G401 (cell line): ENCODE data around the gene KCNIP1. TPM values are rescaled to one million over a fixed set of nuclear protein-coding genes. Genes with fewer than 3 reads are reported as not detected.

Experiments
- DNase-seq: peaks from one replicate; pipeline ENCODE4 v3.0.0-alpha.2; 2015; ENCODE audit warnings: low spot score
- in situ Hi-C: cut with HindIII; loops from 2 replicates; pipeline ENCODE4 v1.10.0; 2016; ENCODE audit warnings: low sequenced_read_pairs, mixed read lengths
- total RNA-seq: library from RNA; depleted of rRNA; stranded (reverse); fragments of >200 nt; shearing (Covaris generic); gene quantifications from 2 replicates; pipeline ENCODE4 v1.2.3, GENCODE V29; 2014

Gene KCNIP1
- total RNA-seq, 1 experiment from 2014 or later = not detected

DNA sequence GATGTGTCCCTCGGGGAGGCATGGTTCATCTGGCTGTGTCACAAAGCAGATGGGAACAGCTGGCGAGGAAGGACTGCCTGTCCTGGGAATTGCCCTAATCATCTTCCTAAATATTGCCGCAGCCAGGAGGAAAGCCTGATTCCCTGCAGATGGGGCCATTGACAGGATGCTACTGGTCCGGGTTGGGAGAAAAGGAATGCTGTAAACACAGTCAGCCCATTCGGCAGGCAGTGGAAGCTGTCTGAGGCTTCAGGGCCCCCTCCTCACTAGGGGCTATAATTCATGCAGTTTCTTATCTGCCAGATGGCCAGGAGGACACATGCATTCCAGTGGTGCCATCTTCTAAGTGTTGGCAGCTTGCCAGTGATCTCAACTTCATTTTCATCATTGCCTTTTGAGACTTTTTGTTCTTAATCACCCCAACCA, 110.3 kb downstream of the KCNIP1 start:
- in situ Hi-C loops = no loop called here
- DNase-seq = no peak

DNA sequence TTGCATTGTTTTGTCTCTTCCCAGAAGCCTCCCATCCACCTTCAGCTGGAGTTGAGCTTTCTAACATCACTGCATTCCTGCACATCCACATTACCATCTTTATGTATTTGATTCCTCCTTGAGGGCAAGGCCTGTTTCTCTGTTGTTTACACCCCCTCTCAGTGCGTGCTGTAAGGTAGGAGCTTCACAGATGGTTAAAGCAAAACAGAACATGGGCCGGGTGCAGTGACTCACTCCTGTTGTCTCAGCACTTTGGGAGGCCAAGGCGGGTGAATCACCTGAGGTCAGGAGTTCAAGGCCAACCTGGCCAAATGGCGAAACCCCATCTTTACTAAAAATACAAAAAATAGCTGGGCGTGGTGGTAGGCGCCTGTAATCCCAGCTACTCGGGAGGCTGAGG, 110.9 kb downstream of the KCNIP1 start:
- in situ Hi-C loops = no loop called here
- DNase-seq = no peak

DNA sequence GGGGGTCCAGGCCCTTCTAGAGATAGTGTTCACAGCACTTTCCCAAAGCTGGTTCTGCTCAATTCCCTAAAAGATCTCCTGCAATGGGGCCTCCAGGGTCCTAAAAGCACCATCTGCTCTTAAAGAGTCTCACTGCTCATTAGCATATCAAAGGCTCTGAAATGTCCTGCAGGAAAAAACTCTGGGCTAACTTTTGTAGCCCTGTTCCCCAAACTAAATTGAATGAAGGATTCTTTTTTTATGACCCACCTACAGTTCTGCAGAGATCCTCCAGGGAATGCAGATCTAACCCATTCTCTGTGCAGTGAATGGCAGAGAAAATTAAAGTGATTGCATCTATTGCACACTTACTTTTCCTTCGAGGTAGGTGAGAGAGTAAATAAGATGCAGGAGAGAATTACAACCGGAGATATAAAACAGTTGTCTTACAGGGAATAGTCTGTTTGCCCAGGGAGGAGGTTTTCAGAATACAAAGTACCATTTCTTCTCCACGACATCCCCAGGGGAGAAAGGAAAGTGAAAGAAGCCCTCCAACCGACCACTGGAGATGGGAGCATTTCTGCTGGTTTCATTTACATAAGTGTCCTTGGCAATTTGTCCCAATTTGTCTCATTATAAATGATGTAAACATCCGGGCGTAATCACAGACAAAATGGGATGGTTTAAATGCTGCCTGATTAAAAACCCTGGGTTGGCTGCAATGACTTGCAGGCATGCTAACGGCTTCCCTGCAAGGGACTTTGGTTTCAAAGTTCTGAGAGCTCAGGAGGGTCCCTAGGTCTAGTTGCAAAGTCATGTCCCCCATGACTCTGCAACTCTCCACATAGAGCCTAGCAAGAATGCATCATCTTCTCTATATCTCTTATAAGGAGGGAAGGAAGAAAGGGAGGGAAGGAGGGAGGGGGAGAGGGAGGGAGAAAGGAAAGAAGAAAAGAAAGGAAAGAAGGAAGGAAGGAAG, 114.0 kb downstream of the KCNIP1 start:
- no peak for DNase-seq
- in situ Hi-C loops = no loop called here

DNA sequence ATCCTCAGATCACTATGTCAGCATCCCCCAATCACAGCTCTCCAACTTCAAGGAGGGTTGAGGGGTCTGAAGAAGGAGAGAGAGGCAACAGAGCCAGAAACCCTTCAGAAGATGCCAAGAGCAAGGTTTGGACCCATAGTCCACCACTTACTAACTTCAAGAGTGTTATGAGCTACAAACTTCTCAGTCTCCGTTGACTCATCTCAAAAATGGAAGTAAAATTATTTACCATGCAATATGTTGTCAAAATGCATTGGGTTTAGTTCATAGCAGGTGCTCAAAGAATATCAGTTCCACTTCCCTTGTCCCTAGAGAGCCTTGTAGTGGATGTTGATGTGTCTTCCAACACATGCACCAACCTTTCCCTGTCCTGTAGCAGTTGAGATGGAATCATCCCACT, 116.0 kb downstream of the KCNIP1 start:
- DNase-seq = no peak
- in situ Hi-C loops = no loop called here

DNA sequence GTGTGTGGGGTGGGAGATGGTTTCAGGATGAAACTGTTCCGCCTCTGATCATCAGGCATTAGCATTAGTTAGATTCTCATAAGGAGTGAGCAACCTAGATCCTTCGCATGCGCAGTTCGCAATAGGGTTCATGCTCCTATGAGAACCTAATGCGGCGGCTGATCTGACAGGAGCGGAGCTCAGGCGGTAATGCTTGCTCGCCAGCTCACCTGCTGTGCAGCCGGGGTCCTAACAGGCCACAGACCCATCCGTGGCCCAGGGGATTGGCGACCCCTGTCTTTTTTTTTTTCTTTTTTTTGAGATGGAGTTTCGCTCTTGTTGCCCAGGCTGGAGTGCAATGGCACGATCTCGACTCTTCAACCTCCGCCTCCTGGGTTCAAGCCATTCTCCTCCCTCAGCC, 119.1 kb downstream of the KCNIP1 start:
- no peak for DNase-seq
- in situ Hi-C loops = no loop called here

DNA sequence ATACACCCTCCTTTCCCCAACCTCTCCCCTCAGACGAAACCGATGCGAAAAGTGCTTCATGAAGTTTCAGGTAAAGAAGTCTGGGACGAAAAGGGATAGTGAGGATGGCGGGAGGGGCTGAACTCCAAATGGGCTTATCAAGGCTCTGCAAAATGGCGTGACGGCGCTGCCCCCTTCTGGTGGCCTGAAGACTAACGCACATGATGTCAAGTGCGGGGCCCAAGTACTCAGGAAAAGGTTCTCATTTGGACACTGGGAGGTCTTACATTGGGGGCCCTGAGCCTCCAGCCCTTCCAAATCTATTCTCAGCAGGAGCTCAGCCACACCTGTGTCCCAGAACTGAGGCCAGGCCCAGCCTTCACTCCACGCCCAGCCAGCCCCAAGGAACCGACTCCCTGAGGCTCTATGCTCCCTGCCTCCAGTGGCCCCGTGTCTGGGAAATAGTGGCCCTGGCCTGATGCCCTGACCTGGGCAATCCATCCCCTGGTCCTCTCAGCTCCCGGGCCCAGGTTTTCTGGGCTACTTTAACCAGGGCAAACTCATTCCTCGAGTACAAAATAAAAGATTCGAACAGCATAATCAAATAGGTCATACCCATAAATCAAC, 119.9 kb downstream of the KCNIP1 start:
- peak; percentile 41 for DNase-seq
- in situ Hi-C loops = no loop called here

DNA sequence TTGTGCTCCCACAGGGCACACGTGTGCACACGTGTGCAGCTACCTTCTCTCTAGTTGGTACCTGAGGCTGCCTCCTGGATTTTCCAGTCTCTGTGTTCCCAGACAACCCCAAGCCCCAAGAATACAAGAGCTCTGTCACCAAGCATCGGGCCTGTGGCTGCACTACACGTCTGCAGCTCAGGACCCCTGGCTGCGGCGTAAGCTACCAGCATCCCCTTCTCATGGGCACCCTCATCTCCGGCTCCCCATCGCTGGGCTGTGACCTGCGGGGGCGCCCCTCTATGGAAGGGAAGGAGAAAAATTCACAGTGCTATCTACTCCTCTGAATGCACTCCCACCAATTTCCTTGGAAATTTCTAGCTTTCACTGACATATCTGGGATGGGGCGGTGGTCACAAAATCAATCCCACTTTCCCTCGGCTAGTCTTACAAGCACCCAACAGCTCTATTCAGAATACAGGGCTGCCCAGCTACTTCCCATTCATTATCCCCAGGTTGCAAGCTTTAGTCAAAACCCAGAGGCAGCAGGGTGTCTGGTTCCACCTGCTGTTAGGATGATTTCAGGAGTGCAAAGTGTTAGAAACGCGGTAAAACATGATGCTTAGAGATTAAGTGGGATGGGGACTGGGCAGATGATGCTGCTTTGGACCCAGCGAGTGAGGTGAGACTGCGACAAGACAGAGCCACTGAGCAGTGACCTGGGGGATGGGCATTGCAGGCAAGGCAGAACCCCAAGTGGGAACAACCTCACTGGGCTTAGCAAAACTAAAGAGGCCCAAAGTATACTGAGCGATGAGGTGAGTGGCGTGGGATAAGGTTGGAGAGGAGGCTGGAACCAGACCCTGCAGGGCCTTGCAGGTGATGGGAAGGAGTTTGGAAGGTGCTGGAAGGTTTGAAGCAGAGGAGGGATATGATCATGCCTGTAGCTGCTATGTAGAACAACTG, 121.7 kb downstream of the KCNIP1 start:
- no peak for DNase-seq
- in situ Hi-C loops = no loop called here

DNA sequence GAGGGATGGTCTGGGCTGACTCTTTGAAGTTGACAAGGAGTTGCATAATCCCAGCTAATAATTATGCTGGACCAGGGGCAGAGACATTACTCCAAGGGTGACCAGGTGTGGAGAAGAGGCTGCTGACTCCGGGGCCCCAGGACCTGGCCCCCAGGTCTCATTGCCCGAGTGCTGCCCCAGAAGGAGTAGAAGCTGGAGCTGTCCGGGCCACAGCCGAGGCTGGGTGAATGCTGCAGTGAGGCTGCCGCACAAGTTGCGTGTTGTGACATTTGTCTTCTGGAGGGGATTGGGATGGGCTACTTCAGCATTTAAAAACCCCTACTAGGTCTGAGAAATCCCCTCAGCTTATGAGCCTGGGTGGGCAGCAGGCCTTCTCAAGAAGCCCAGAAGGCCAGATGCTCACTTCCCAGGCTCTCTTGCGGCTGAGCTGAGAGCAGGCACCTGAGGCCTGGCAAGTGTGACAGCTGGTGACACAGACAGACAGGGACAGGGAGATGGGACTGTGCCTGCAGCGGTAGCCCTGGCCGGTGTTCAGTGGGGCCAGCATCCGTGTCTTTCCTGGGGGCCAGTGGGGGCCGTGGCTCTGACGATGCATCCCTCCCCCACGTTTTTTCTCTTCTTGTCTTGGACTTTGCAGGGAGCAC, 122.8 kb downstream of the KCNIP1 start:
- in situ Hi-C loops = no loop called here

DNA sequence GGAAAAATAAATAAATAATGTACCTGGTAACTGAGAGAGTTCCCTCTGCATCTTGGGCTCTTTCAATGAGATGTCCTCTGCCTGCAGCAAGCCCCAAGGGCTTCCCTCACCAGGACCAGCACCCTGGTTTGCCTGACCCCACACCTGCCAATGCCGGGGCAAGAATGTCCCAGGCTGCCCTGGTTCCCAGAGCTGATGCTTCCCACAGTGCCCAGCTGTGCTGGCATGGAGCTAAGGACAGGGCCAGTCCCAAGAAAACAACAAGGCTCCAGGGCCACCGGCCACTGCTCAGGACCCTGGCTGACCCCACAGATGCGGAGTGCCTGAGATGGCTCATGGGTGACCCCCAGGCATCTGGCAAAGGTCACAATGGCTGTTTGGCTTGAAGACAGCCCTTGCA, 123.5 kb downstream of the KCNIP1 start:
- no peak for DNase-seq
- in situ Hi-C loops = no loop called here

More for the DNA sequence above, 122.8 kb downstream of the KCNIP1 start:
- no peak for DNase-seq

DNA sequence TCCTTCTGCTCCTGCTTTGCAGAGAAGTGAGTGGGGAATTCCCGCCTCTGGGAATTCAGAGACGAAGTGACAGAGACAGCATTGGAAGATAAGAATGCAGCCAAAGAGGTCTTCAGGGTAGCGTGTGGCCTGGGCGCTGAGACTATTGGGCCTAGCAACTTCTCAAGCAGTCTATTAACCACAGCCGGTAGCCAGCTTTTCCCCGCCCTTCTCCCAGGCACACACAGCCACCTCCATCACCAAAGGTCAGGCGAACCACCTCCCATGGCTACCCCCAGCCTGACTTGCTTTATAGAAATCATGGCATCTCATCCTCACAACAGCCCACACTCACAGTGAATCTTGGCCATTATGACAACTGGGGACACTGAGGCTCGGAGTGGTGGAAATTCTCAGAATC, 124.2 kb downstream of the KCNIP1 start:
- in situ Hi-C loops = no loop called here
- DNase-seq = no peak

DNA sequence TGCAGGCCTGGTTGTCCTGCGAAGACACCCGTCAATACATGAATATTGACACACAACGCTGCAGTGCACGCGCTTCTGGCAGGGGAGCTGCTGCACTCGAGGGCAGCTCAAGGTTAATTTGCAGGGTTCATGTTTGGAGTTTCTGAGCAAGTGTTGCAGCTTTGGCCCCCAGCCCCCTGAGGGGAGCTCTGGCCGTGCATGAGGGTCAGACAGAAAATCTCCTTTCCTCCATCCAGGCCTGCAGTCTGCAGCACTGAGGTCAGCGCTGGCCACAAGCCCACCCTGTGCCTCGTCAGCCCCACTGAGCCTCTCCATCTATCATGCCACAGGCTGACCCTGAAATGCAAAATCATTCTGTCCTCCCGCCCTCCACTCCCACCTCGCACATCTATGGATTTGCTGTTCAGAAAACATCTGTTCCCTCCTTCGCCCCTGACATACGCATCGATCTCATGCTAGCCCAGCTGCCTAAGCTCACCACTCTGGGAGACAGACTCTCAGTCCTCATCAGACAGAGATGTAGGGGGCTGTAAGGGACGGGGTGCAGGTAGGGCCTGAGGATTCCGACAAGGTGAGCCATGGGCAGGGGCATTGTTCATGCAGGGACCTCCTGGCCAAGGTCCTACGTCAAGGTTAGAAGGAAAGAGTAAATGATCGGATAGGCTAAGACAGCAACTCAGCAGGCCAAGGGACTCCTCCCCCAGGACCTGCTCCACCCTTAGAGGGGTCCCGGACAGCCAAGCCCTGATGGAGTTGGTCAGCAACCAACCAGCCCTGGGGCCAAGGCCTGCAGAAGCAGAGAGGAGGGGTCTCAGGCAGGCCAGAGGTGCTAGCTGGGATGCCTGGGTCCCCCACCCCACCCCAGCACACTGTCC, 125.1 kb downstream of the KCNIP1 start:
- DNase-seq = no peak
- in situ Hi-C loops = no loop called here

DNA sequence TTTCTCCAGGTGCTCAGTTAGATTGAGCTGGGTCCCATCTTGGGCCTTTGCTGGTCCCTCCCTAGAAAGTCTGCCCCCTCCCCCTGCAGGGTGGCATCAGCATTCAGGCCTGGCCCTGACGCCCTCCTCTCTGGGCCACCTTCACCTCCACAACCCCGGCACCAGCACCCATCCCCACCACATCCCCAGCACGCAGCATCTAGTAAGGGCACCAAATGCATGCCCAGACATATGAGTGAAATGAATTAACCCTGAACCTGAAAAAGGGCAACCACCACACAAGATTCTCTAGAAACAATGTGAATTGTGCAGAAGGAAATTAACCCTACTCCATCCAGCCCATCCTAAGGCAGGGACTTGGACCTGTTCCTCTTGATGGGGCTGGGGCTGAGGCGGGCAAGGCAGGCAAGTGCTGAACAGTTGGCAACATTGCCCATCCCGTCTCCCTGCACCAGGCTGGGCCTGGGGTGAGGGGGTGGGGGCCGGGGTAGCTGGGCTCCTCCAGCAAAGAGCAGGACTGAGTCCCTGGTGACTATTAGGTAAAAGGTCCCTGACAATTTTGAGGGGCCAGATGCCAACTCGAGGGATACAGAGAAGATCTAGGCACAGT, 125.9 kb downstream of the KCNIP1 start:
- no peak for DNase-seq
- in situ Hi-C loops = no loop called here

DNA sequence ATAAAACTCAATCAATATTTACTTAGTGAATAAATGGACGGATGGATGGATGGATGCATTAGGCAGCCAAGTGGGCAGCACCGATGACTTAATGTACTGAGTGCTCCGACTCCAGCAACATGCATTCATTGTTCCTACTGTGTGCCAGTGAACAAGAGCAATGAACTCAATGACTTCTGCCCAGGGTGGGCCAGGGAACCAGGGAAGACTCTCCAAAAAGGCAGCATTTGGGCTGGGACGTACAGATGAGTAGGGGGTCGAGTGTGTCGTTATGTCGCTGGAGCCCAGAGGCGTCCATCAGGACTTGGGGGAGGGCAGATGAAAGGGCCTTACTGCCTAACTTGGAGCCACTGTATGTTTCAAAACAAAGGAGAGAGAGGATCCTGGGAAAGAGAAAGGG, 126.4 kb downstream of the KCNIP1 start:
- in situ Hi-C loops = no loop called here
- DNase-seq = no peak

DNA sequence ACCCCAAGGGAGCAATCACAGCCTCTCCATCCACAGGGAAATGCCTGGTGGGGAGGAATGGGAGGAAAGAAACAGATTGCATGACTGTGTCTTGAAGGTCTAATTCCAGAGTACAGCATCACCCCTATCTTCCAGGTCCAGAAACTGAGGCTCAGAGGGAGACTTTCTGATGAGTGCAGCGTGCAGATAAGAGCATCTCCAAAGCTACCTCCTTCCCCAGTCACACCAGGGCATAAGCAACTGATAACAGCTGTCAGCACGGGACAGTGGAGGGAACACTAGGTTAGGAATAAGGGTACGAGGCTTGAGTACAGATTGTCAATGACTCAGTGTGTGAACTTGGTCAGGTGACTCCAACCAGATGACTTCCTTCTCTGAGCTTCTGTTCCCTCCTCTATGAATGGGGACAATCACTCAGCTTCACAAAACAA, 126.9 kb downstream of the KCNIP1 start:
- no peak for DNase-seq
- in situ Hi-C loops = no loop called here

DNA sequence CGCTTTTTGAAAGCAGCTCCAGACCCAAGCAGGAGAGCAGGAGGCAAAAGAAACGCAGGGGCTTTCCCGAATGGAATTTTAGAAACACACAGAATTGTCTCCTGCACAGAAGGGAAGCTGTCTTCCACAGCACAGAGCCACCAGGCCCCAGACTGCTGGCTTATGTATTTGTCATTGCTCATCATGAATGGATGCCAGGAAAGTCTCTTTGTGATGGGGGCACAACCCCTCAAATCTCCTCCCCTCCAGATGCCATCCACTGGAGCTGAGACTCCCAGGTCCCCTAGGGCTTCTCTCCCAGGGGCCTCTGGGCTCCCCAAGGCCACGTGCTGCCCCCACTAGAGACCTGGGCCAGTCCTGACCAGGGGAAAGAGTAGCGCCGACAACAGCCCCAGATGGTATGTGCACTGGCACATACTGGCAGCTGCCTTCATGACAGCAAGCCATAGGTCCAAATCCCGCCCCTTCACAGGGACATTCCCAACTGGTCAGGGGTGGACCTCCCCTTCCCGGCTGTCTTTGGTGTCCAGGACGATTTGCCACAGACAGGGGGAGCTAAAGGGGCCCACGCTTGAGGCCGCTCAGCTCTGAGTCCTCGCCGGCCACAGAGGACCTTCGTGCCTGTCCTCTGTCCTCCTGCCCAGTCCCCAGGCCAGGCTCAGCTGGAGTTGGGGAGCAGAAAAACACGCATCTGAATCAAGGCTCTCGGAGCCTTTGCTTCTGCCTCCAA, 127.8 kb downstream of the KCNIP1 start:
- in situ Hi-C loops = no loop called here
- no peak for DNase-seq

DNA sequence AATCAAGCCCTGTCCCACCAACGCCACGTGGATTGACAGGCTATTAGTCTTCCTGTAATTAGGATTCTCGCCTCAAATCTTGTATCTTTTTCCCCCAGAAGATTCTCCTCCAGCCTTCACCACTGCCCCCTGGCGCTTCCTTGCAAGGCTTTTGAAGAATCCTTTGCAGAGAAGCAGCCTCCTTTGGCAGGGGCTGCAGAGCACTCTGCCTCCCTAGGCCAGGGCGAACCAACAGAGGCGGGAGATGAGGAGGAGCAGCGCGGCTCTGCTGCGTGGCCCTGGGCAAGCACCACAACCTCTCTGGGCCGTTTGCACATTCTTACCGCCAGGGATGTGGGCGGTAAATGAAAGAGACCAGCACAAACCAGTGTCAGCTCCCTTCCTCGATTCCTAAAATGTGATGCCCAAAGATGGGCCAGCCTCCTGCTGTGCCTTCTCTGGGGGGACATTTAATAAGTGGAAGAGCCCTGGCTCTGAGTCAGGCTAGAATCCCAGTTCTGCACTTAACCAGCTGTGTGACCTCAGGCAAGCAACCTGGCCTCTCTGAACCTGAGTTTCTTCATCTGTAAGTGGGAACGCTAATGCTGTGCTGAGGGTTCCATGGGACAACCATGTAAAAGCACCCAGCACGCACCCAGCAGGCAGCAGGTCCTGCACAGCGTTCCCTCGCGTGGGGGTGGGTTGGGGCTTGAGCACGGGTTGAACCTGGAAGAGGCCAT, 128.6 kb downstream of the KCNIP1 start:
- no peak for DNase-seq
- in situ Hi-C loops = no loop called here

DNA sequence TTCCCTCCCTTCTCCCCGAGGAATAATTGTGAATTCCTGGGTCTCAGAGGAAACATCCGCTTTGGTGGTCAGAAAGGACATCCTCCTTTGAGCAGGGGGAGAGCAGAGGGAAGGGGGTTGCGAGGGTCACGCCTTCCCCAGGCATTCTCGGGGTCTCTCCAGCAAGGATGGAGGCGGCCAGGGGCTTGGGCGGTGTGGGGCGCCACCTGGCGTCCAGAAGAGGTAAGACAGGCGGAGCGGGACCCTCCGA, 129.1 kb downstream of the KCNIP1 start:
- no peak for DNase-seq
- in situ Hi-C loops = no loop called here
